ENCODE results near the gene CSF1R.

The CSF1R gene

GRCh38 chr5:150017226-150018005, 68.9 kb downstream of the CSF1R start:
- no peak for DNase-seq

GRCh38 chr5:150016537-150016936, 69.8 kb downstream of the CSF1R start:
- no peak for DNase-seq

GRCh38 chr5:150015415-150015814, 70.9 kb downstream of the CSF1R start:
- DNase-seq, result no peak

- no peak for DNase-seq
Observed at GRCh38 chr5:150014456-150014855, 71.9 kb downstream of the CSF1R start.

- no peak for DNase-seq
Observed at GRCh38 chr5:150013931-150014330, 72.4 kb downstream of the CSF1R start.

- DNase-seq, result no peak
Observed at GRCh38 chr5:150009671-150010387, 76.5 kb downstream of the CSF1R start.

GRCh38 chr5:150007050-150007449, 79.3 kb downstream of the CSF1R start:
- no peak for DNase-seq

GRCh38 chr5:150006318-150006717, 80.0 kb downstream of the CSF1R start:
- no peak for DNase-seq
